GM23338 (cell line): Measurements from ENCODE around the gene ST7L. TPM values are rescaled to one million over a fixed set of nuclear protein-coding genes. Genes with fewer than 3 reads are reported as not detected.

Experiments
- ATAC-seq: fragments of 200-7000 bp; cut with Tn5 transposase; 3 replicates; pipeline ENCODE4 v1.9.1; 2020
- DNase-seq: peaks from one replicate; pipeline ENCODE4 v3.0.0-alpha.2; 2015; ENCODE audit warnings: low spot score
- H2AFZ ChIP-seq: fragments of 200-600 bp; sonication (generic); 2 replicates; pipeline ENCODE4 v1.8.0; 2016; ENCODE audit warnings: antibody characterized with exemption, mild to moderate bottlenecking, moderate library complexity
- H3F3A ChIP-seq: fragments of 200-600 bp; sonication (generic); replicated peaks from 2 replicates; pipeline ENCODE4 v1.8.0; 2017; ENCODE audit warnings: antibody characterized with exemption, mixed run types, low read depth
- H3K27ac ChIP-seq: fragments of 200-600 bp; sonication (generic); 2 replicates; pipeline ENCODE4 v1.6.1; 2016; ENCODE audit warnings: low read depth
- H3K27me3 ChIP-seq: fragments of 200-600 bp; sonication (generic); 2 replicates; pipeline ENCODE4 v1.8.0; 2016; ENCODE audit warnings: mild to moderate bottlenecking, mixed run types, moderate library complexity; ENCODE audit not compliant: insufficient read depth
- H3K36me3 ChIP-seq: fragments of 200-600 bp; sonication (generic); 2 replicates; pipeline ENCODE4 v1.8.0; 2016; ENCODE audit warnings: mild to moderate bottlenecking; ENCODE audit not compliant: insufficient read depth
- H3K4me1 ChIP-seq: fragments of 200-600 bp; sonication (generic); 2 replicates; pipeline ENCODE4 v1.8.0; 2016; ENCODE audit warnings: mild to moderate bottlenecking, moderate library complexity; ENCODE audit not compliant: insufficient read depth
- H3K4me2 ChIP-seq: fragments of 200-600 bp; sonication (generic); 2 replicates; pipeline ENCODE4 v1.7.1; 2017; ENCODE audit warnings: mixed run types
- H3K4me3 ChIP-seq: fragments of 200-600 bp; sonication (generic); 2 replicates; pipeline ENCODE4 v1.6.1; 2016; ENCODE audit warnings: mixed run types
- H3K79me2 ChIP-seq: fragments of 200-600 bp; sonication (generic); replicated peaks from 2 replicates; pipeline ENCODE4 v1.8.0; 2017; ENCODE audit warnings: mild to moderate bottlenecking; ENCODE audit not compliant: insufficient read depth
- H3K9me2 ChIP-seq: fragments of 200-600 bp; sonication (generic); 2 replicates; pipeline ENCODE4 v1.8.0; 2017; ENCODE audit not compliant: insufficient read depth
- H4K20me1 ChIP-seq: fragments of 200-600 bp; sonication (generic); replicated peaks from 2 replicates; pipeline ENCODE4 v1.8.0; 2017; ENCODE audit warnings: mild to moderate bottlenecking; ENCODE audit not compliant: insufficient read depth
- H3K27ac Mint-ChIP-seq: 2 replicates; pipeline ENCODE4 v1.8.0; 2020; ENCODE audit warnings: inconsistent platforms, mild to moderate bottlenecking, moderate library complexity, mixed read lengths
- H3K27me3 Mint-ChIP-seq: 3 replicates; pipeline ENCODE4 v1.8.0; 2022; ENCODE audit warnings: low read depth, mild to moderate bottlenecking, moderate library complexity, mixed read lengths, inconsistent platforms; ENCODE audit not compliant: insufficient read depth, poor library complexity
- H3K36me3 Mint-ChIP-seq: 3 replicates; pipeline ENCODE4 v1.8.0; 2021; ENCODE audit warnings: low read depth, mild to moderate bottlenecking, inconsistent platforms, moderate library complexity, mixed read lengths
- H3K4me1 Mint-ChIP-seq: 3 replicates; pipeline ENCODE4 v1.8.0; 2020; ENCODE audit warnings: mild to moderate bottlenecking, inconsistent platforms, mixed read lengths
- H3K4me3 Mint-ChIP-seq: 3 replicates; pipeline ENCODE4 v1.8.0; 2021; ENCODE audit warnings: moderate library complexity, mild to moderate bottlenecking, inconsistent platforms, mixed read lengths
- H3K9me3 Mint-ChIP-seq: 3 replicates; pipeline ENCODE4 v1.8.0; 2020; ENCODE audit warnings: moderate library complexity, mild to moderate bottlenecking, inconsistent platforms, mixed read lengths
- CREB1 ChIP-seq: fragments of 250-450 bp; sonication (Bioruptor Pico); IDR thresholded peaks from 2 replicates; pipeline ENCODE4 v1.5.0; 2020; ENCODE audit warnings: low read depth, mild to moderate bottlenecking, moderate library complexity
- CTCF ChIP-seq, 2 experiments: fragments of 200-600 bp in 1 of 2; sonication (generic) in 1 of 2; conservative IDR thresholded peaks; 2 replicates each; pipeline versions ENCODE4 v1.5.1 to v1.6.1; 2016 to 2017; ENCODE audit warnings: antibody characterized with exemption in 2 of 2, low read depth in 2 of 2, mild to moderate bottlenecking in 2 of 2, moderate library complexity in 1 of 2
- ETS1 ChIP-seq: IDR thresholded peaks from 2 replicates; pipeline ENCODE4 v1.6.1; 2016; ENCODE audit warnings: antibody characterized with exemption
- EZH2 ChIP-seq: fragments of 200-600 bp; sonication (generic); IDR thresholded peaks from one replicate; pipeline ENCODE4 v1.8.0; 2017; ENCODE audit warnings: antibody characterized with exemption, mild to moderate bottlenecking, low read depth; ENCODE audit not compliant: unreplicated experiment
- EZH2phosphoT487 ChIP-seq: fragments of 200-600 bp; sonication (generic); IDR thresholded peaks from one replicate; pipeline ENCODE4 v1.8.1; 2018; ENCODE audit warnings: antibody characterized with exemption; ENCODE audit not compliant: unreplicated experiment
- JUNB ChIP-seq: IDR thresholded peaks from one replicate; pipeline ENCODE4 v1.6.1; 2016; ENCODE audit warnings: antibody characterized with exemption; ENCODE audit not compliant: unreplicated experiment
- NANOG ChIP-seq: IDR thresholded peaks from 2 replicates; pipeline ENCODE4 v1.6.1; 2016; ENCODE audit warnings: antibody characterized with exemption, borderline replicate concordance
- REST ChIP-seq: IDR thresholded peaks from one replicate; pipeline ENCODE4 v1.6.1; 2018; ENCODE audit warnings: antibody characterized with exemption; ENCODE audit not compliant: unreplicated experiment
- ZNF331 ChIP-seq: fragments of 250-450 bp; sonication (Bioruptor Pico); IDR thresholded peaks from 2 replicates; pipeline ENCODE4 v1.5.0; 2020; ENCODE audit warnings: low read depth, mild to moderate bottlenecking, moderate library complexity
- ZNF462 ChIP-seq: fragments of 250-450 bp; sonication (Bioruptor Pico); IDR thresholded peaks from 2 replicates; pipeline ENCODE4 v1.5.0; 2020; ENCODE audit warnings: mild to moderate bottlenecking, moderate library complexity
- polyA plus RNA-seq: library from polyadenylated mRNA; unstranded; fragments of >200 nt; fragmentation: Nextera tagmentation; extraction: Ambion mirVana; gene quantifications from 2 replicates; pipeline ENCODE4 v1.2.1, GENCODE V29; 2016
- total RNA-seq: library from RNA; depleted of rRNA; stranded (reverse); fragments of >200 nt; shearing (Covaris generic); gene quantifications from 2 replicates; pipeline ENCODE4 v1.2.3, GENCODE V29; 2014

The ST7L gene
- total and polyA plus RNA-seq, 2 experiments from 2014 or later = 18.2 to 21.0 TPM

- no peak for TF ChIP-seq CTCF (conservative IDR thresholded peaks at IDR 0.05; ENCODE audit: low read depth in 2 of 2)
These were observed 81.5 kb downstream of the ST7L start (continued) for GRCh38 chr1:112537456-112537855.

- H3K4me1 Mint-ChIP-seq = no peaks in the 10 kb centered on the region
- TF ChIP-seq JUNB (no peak), ETS1 (no peak), CREB1 (CRISPR knock-in tag) (no peak), CTCF (conservative IDR thresholded peaks at IDR 0.05; ENCODE audit: low read depth in 2 of 2) (no peak), ZNF331 (CRISPR knock-in tag) (no peak), NANOG (no peak), EZH2 (no peak), ZNF462 (CRISPR knock-in tag) (no peak), REST (no peak), EZH2phosphoT487 (no peak)
These were observed 82.4 kb downstream of the ST7L start for GRCh38 chr1:112536561-112536960.

More at GRCh38 chr1:112536561-112536960, 82.4 kb downstream of the ST7L start:
- H3K4me3 ChIP-seq = no peak overlapping the region
- no peaks in the 10 kb centered on the region for H4K20me1 ChIP-seq
- Mint-ChIP-seq H3K36me3 (no peaks in the 10 kb centered on the region), H3K27ac (no peak overlapping the region), H3K27me3 (peaks cover 4% of the 10 kb centered on the region), H3K9me3 (no peaks in the 10 kb centered on the region), H3K4me3 (no peak overlapping the region)
- H3F3A ChIP-seq = no peaks in the 10 kb centered on the region
- H2AFZ ChIP-seq = no peak overlapping the region
- no peaks in the 10 kb centered on the region for H3K27me3 ChIP-seq
- no peaks in the 10 kb centered on the region for H3K9me2 ChIP-seq
- ATAC-seq (no peak), DNase-seq (no peak)
- H3K36me3 ChIP-seq = no peaks in the 10 kb centered on the region
- no peak overlapping the region for H3K27ac ChIP-seq
- no peaks in the 10 kb centered on the region for H3K79me2 ChIP-seq
- H3K4me2 ChIP-seq = no peak overlapping the region
- H3K4me1 ChIP-seq = no peaks in the 10 kb centered on the region
